Fibroblast of villous mesenchyme (primary cell): Measurements from ENCODE around the gene GRIN1. TPM values are rescaled to one million over a fixed set of nuclear protein-coding genes. Genes with fewer than 3 reads are reported as not detected.
A peak's percentile ranks its signal among the peaks of the same experiment; 100 is the strongest.

ENCODE experiments used
- DNase-seq: peaks from one replicate; pipeline ENCODE4 v3.0.0-alpha.2; 2010; ENCODE audit warnings: low read depth
- H3K4me3 ChIP-seq: 2 replicates; pipeline ENCODE4 v1.5.1; 2011; ENCODE audit warnings: low read depth, mild to moderate bottlenecking, low read length
- total RNA-seq: library from RNA; depleted of rRNA; stranded (reverse); fragments of >200 nt; gene quantifications from 2 replicates; pipeline ENCODE4 v1.2.3, GENCODE V29; 2012
- TF ChIP-seq, protein P1 (sequence below): IDR thresholded peaks from 2 replicates; pipeline ENCODE4 v1.5.1; 2012; ENCODE audit warnings: low read depth, mild to moderate bottlenecking, low read length; ENCODE audit not compliant: insufficient read depth

GRIN1 gene
- total RNA-seq, 1 donor = not detected

DNA sequence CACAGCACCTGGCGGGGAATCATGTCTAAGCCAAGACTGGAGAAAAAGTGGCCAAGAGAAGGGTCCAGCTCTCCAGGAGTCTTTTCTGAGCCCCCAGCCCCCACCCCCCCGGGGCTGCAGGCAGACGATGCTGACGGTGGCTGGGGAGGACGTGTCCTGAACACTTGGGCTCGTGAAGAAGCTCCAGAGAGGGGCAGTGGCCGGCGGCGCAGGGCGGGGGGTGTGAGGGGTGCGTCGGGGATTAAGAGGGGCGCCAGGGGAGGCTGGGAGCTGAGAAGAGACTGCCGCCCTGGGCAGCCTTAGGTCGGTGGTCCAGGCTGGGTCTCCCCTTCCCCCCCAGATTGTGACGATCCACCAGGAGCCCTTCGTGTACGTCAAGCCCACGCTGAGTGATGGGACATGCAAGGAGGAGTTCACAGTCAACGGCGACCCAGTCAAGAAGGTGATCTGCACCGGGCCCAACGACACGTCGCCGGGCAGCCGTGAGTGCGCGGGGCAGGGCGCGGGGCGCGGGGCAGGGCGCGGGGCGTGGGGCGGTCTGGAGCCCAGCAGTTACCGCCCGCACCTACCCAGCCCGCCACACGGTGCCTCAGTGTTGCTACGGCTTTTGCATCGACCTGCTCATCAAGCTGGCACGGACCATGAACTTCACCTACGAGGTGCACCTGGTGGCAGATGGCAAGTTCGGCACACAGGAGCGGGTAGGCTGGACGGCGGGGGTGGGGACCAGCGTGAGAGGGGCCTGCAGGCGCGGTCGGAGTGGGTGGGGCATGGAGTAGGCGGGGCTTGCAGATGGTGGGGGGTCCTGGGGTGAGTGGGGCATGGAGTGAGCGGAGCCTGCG lies 22.0 kb downstream of the GRIN1 start:
- DNase-seq = no peak
- no peak overlapping the region for H3K4me3 ChIP-seq

DNA sequence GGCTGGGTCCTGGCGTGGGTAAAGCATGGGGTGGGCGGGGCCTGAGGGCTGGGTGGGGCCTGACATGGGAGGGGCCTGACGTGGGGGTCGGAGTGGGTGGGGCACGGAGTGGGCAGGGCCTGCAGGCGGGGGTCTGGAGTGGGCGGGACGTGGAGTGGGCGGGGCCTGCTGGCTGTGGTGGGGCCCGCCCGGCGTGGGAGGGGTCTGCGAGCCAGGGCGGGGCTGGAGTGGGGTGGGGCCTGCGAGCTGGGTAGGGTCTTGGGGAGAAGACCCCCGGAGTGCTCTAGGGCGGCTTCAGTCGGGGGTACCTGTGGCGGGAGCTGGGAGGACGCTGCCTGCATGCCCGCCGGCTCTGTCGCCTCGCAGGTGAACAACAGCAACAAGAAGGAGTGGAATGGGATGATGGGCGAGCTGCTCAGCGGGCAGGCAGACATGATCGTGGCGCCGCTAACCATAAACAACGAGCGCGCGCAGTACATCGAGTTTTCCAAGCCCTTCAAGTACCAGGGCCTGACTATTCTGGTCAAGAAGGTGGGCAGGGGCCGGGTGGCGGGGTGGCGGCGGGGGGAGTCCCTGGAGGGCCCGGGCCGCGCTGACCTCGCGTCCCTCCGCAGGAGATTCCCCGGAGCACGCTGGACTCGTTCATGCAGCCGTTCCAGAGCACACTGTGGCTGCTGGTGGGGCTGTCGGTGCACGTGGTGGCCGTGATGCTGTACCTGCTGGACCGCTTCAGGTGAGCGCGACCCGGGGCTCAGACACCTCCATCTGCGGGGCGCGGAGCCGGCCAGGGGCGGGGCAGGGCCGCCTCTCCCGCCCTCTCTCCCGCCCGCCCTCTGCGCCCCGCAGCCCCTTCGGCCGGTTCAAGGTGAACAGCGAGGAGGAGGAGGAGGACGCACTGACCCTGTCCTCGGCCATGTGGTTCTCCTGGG lies 22.9 kb downstream of the GRIN1 start:
- H3K4me3 ChIP-seq = no peak overlapping the region
- no peak for DNase-seq
- TF ChIP-seq, protein P1, sequence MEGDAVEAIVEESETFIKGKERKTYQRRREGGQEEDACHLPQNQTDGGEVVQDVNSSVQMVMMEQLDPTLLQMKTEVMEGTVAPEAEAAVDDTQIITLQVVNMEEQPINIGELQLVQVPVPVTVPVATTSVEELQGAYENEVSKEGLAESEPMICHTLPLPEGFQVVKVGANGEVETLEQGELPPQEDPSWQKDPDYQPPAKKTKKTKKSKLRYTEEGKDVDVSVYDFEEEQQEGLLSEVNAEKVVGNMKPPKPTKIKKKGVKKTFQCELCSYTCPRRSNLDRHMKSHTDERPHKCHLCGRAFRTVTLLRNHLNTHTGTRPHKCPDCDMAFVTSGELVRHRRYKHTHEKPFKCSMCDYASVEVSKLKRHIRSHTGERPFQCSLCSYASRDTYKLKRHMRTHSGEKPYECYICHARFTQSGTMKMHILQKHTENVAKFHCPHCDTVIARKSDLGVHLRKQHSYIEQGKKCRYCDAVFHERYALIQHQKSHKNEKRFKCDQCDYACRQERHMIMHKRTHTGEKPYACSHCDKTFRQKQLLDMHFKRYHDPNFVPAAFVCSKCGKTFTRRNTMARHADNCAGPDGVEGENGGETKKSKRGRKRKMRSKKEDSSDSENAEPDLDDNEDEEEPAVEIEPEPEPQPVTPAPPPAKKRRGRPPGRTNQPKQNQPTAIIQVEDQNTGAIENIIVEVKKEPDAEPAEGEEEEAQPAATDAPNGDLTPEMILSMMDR = no peak

More for the DNA sequence above, 22.0 kb downstream of the GRIN1 start:
- TF ChIP-seq, protein P1 = no peak

DNA sequence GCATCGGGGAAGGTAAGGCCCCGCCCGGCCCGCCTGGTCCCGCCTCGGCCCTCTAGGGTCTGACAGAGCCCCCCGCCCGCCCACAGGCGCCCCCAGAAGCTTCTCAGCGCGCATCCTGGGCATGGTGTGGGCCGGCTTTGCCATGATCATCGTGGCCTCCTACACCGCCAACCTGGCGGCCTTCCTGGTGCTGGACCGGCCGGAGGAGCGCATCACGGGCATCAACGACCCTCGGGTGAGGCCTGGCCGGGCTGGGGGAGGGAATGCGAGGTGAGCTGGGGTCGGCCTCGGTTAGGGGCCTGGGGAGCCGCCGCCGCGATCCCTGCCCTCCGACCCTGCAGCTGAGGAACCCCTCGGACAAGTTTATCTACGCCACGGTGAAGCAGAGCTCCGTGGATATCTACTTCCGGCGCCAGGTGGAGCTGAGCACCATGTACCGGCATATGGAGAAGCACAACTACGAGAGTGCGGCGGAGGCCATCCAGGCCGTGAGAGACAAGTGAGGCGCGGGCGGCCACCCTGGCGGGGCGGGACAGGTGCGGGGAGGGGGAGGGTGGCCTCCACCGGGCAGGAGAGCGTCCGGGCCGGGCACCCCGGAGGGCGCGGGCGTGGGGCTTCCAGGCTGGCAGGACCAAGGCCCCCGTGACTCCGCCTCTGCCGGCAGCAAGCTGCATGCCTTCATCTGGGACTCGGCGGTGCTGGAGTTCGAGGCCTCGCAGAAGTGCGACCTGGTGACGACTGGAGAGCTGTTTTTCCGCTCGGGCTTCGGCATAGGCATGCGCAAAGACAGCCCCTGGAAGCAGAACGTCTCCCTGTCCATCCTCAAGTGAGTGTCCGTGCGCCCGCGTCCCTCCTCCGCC lies 23.8 kb downstream of the GRIN1 start:
- DNase-seq = no peak
- TF ChIP-seq, protein P1 = no peak
- peak overlapping the region; percentile 55 for H3K4me3 ChIP-seq

DNA sequence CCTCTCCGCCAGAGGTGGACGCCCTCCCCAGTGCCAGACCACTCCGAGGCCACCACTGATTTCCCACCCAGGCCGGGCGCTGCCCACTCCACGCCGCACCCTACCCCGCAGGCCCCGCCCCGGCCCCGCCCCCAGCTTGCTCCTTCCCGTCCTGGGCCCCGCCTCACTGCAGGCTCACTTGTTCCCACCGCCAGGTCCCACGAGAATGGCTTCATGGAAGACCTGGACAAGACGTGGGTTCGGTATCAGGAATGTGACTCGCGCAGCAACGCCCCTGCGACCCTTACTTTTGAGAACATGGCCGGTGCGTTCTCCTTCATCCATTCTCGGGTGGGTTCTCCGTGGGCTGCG lies 24.4 kb downstream of the GRIN1 start:
- no peak for DNase-seq
- TF ChIP-seq, protein P1 = no peak
- H3K4me3 ChIP-seq = peak overlapping the region; percentile 55

DNA sequence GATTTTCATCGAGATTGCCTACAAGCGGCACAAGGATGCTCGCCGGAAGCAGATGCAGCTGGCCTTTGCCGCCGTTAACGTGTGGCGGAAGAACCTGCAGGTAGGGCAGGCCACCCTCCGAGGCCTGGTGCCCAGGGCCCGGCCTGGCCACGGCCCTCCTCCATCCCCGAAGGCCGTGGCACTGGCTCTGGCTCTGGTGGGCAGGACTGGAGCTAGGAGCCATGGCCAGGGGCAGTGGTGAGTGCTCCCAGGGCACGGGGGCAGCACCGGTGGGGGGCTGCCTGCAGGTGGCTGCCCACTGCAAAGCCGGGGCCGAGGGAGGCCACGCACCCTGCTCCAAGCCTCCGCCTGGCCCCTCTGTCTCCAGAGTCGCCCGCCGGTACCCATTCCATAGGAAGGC lies 24.9 kb downstream of the GRIN1 start:
- TF ChIP-seq, protein P1 = no peak
- no peak overlapping the region for H3K4me3 ChIP-seq
- DNase-seq = no peak
